A549 (cell line): ENCODE data around the gene NDUFS3. TPM values are rescaled to one million over a fixed set of nuclear protein-coding genes. Genes with fewer than 3 reads are reported as not detected.
A peak's percentile ranks its signal among the peaks of the same experiment; 100 is the strongest.

Experiments used
- ATAC-seq, 2 experiments: fragments of 200-7000 bp in 1 of 2; fragments of >200 bp in 1 of 2; cut with Nextera tagmentation in 1 of 2; cut with Tn5 transposase in 1 of 2; 3 replicates each; pipeline versions ENCODE4 v1.8.0 to v1.9.1; 2018 to 2020; ENCODE audit warnings: mild to moderate bottlenecking in 1 of 2, moderate library complexity in 1 of 2
- CTCF ChIA-PET: fragments of 300-600 bp; sonication (Branson Sonifier 250); formaldehyde crosslinking; extraction: SDS; loops from one replicate; lab custom pipeline; 2021; ENCODE audit warnings: antibody characterized with exemption, inconsistent platforms; lab: Yijun Ruan, JAX
- POLR2A ChIA-PET: fragments of 350-600 bp; formaldehyde crosslinking; extraction: SDS; loops from one replicate; lab custom pipeline; 2021; ENCODE audit warnings: antibody characterized with exemption, inconsistent platforms; lab: Yijun Ruan, JAX
- DNase-seq, 2 experiments: peaks; one replicate each; pipeline versions ENCODE4 v3.0.0 to v3.0.0-alpha.2; 2011 to 2016; ENCODE audit warnings: low read depth in 1 of 2, low spot score in 1 of 2
- FAIRE-seq: peaks from 2 replicates; lab custom pipeline; 2011; peaks lifted over from hg19 to GRCh38; lab: Jason Lieb, UNC
- H3K27ac ChIP-seq, 2 experiments: fragments of >200 bp; sonication (Bioruptor Twin); formaldehyde crosslinking; 3 replicates each; pipeline ENCODE4 v1.5.1; 2016 to 2017
- H3K4me1 ChIP-seq: fragments of >200 bp; sonication (Bioruptor Twin); formaldehyde crosslinking; 3 replicates; pipeline ENCODE4 v1.6.1; 2016
- H3K4me2 ChIP-seq: fragments of >200 bp; sonication (Bioruptor Twin); formaldehyde crosslinking; 3 replicates; pipeline ENCODE4 v1.6.1; 2016
- H3K4me3 ChIP-seq: fragments of >200 bp; sonication (Bioruptor Twin); formaldehyde crosslinking; 3 replicates; pipeline ENCODE4 v1.5.1; 2016
- H3K9me3 ChIP-seq: fragments of >200 bp; sonication (Bioruptor Twin); formaldehyde crosslinking; 3 replicates; pipeline ENCODE4 v1.6.1; 2016
- BCL3 ChIP-seq: fragments of >200 bp; sonication (Bioruptor Twin); formaldehyde crosslinking; IDR thresholded peaks from 3 replicates; pipeline ENCODE4 v1.6.1; 2016
- CBX2 ChIP-seq: fragments of 200-600 bp; sonication (generic); IDR thresholded peaks from 2 replicates; pipeline ENCODE4 v1.6.1; 2016; ENCODE audit warnings: low read depth, mild to moderate bottlenecking, borderline replicate concordance
- CBX8 ChIP-seq: fragments of 200-600 bp; sonication (generic); IDR thresholded peaks from 2 replicates; pipeline ENCODE4 v1.6.1; 2016
- E2F6 ChIP-seq: IDR thresholded peaks from 2 replicates; pipeline ENCODE4 v1.6.1; 2012; ENCODE audit warnings: low read depth, borderline replicate concordance
- EHF ChIP-seq: fragments of 250-450 bp; sonication (Bioruptor Pico); IDR thresholded peaks from 2 replicates; pipeline ENCODE4 v1.5.0; 2020; ENCODE audit warnings: mild to moderate bottlenecking
- GATA3 ChIP-seq: IDR thresholded peaks from 2 replicates; pipeline ENCODE4 v1.6.1; 2012; ENCODE audit warnings: borderline replicate concordance
- HOXB5 ChIP-seq: fragments of 250-450 bp; sonication (Bioruptor Pico); IDR thresholded peaks from 2 replicates; pipeline ENCODE4 v1.5.0; 2020; ENCODE audit warnings: mild to moderate bottlenecking, moderate library complexity
- JUNB ChIP-seq: fragments of >200 bp; sonication (Bioruptor Twin); formaldehyde crosslinking; IDR thresholded peaks from 2 replicates; pipeline ENCODE4 v1.6.1; 2016
- KDM1A ChIP-seq: fragments of 200-600 bp; sonication (generic); IDR thresholded peaks from 2 replicates; pipeline ENCODE4 v1.6.1; 2016; ENCODE audit warnings: low read depth, mild to moderate bottlenecking
- MAFK ChIP-seq: fragments of 450-650 bp; IDR thresholded peaks from 2 replicates; pipeline ENCODE4 v1.6.1; 2014; ENCODE audit not compliant: partially characterized antibody
- MAZ ChIP-seq: fragments of 150-350 bp; IDR thresholded peaks from 2 replicates; pipeline ENCODE4 v1.6.1; 2014; ENCODE audit warnings: antibody characterized with exemption, low read depth, low read length, borderline replicate concordance
- NPAS2 ChIP-seq: fragments of 250-450 bp; sonication (Bioruptor Pico); IDR thresholded peaks from 2 replicates; pipeline ENCODE4 v1.8.0; 2022; ENCODE audit warnings: mild to moderate bottlenecking, moderate library complexity, borderline replicate concordance
- RAD21 ChIP-seq, 2 experiments: fragments of >200 bp in 1 of 2; sonication (Bioruptor Twin) in 1 of 2; formaldehyde crosslinking in 1 of 2; IDR thresholded peaks in 1 of 2; conservative IDR thresholded peaks in 1 of 2; 2 replicates in 1 of 2; 3 replicates in 1 of 2; pipeline ENCODE4 v1.6.1; 2012 to 2018; ENCODE audit warnings: inconsistent platforms in 1 of 2
- SREBF2 ChIP-seq: fragments of 450-650 bp; IDR thresholded peaks from 2 replicates; pipeline ENCODE4 v1.6.1; 2014; ENCODE audit warnings: mild to moderate bottlenecking, moderate library complexity
- WGBS: methylation state at CpG from one replicate; pipeline ENCODE4 v1.1.6; 2017; ENCODE audit errors: missing lambda C conversion rate; 5-methylcytosine and 5-hydroxymethylcytosine counted together
- polyA plus RNA-seq, 4 experiments: library from polyadenylated mRNA; depleted of rRNA in 3 of 4; stranded (reverse); fragments of >200 nt; fragmentation: RNase III in 1 of 4; extraction: RNeasy Plus Mini Kit Qiagen cat#74134 plus additional on column Dnase treatment in 1 of 4; gene quantifications; 2 replicates in 3 of 4; 3 replicates in 1 of 4; pipeline ENCODE4 v1.2.3, GENCODE V29; 2011 to 2017
- TF ChIP-seq, protein P1 (sequence below): fragments of 250-450 bp; sonication (Bioruptor Pico); IDR thresholded peaks from 2 replicates; pipeline ENCODE4 v1.5.0; 2020; ENCODE audit warnings: low read depth, mild to moderate bottlenecking, moderate library complexity
- TF ChIP-seq, protein P2 (sequence below): fragments of >200 bp; sonication (Bioruptor Twin); formaldehyde crosslinking; IDR thresholded peaks from 3 replicates; pipeline ENCODE4 v1.5.1; 2016
- TF ChIP-seq, protein P3 (sequence below): IDR thresholded peaks from 2 replicates; pipeline ENCODE4 v1.6.1; 2012
- TF ChIP-seq, protein P4 (sequence below): IDR thresholded peaks from 2 replicates; pipeline ENCODE4 v1.6.1; 2012

Gene NDUFS3
- polyA plus RNA-seq, 2 of the 4 experiments (the other 2 are of a cell fraction), result 142 to 156 TPM

DNA sequence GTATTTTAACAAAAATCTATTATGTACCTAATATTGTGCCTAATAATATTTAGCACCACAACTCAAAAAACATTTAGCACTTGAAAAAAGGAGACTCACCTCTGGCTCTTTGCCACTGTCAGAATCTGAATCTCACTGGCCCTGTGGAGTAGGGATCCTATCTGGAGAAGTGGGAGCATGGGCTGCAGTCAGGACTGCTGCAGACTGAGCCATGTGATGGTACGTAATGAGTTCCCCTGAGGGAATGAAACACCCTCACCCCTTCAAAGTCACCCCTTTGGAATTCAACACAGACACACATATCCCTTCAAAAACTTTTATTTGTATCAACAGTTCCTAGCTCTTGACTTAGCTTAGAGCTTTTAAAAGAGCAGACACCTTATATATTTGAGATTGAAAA is 7.0 kb upstream of the NDUFS3 start:
- FAIRE-seq, result no peak
- H3K27ac ChIP-seq, result no peak overlapping the region

GRCh38 chr11:47572715-47573255 is 6.1 kb upstream of the NDUFS3 start:
- Histone ChIP-seq H3K4me2 (no peak overlapping the region), H3K4me1 (peaks cover 8% of the 10 kb centered on the region), H3K9me3 (no peaks in the 10 kb centered on the region), H3K4me3 (no peak overlapping the region), H3K27ac (no peak overlapping the region)
- 81% methylated on average over 6 of the region's 8 CpGs for WGBS
- ChIA-PET POLR2A (no interaction called here), CTCF (interaction anchor here (0.7 to 1.7 kb wide), 3 partner anchors 8 to 19 kb away, joined by 4 to 6 read pairs (median 4); partner anchors contain the start of gene PTPMT1)
- ATAC-seq (no peak; a peak in 1 of 6 replicates), FAIRE-seq (no peak), DNase-seq (no peak)
- TF ChIP-seq MAZ, result no peak
- TF ChIP-seq MAFK, result no peak
- no peak for TF ChIP-seq E2F6
- TF ChIP-seq, protein P1, sequence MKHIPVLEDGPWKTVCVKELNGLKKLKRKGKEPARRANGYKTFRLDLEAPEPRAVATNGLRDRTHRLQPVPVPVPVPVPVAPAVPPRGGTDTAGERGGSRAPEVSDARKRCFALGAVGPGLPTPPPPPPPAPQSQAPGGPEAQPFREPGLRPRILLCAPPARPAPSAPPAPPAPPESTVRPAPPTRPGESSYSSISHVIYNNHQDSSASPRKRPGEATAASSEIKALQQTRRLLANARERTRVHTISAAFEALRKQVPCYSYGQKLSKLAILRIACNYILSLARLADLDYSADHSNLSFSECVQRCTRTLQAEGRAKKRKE, result no peak
- TF ChIP-seq JUNB, result no peak
- TF ChIP-seq RAD21 (conservative IDR thresholded peaks at IDR 0.05 in 1 of 2, IDR thresholded peaks at IDR 0.05 in 1 of 2), result no peak
- no peak for TF ChIP-seq CBX2
- TF ChIP-seq, protein P2, sequence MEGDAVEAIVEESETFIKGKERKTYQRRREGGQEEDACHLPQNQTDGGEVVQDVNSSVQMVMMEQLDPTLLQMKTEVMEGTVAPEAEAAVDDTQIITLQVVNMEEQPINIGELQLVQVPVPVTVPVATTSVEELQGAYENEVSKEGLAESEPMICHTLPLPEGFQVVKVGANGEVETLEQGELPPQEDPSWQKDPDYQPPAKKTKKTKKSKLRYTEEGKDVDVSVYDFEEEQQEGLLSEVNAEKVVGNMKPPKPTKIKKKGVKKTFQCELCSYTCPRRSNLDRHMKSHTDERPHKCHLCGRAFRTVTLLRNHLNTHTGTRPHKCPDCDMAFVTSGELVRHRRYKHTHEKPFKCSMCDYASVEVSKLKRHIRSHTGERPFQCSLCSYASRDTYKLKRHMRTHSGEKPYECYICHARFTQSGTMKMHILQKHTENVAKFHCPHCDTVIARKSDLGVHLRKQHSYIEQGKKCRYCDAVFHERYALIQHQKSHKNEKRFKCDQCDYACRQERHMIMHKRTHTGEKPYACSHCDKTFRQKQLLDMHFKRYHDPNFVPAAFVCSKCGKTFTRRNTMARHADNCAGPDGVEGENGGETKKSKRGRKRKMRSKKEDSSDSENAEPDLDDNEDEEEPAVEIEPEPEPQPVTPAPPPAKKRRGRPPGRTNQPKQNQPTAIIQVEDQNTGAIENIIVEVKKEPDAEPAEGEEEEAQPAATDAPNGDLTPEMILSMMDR, result no peak
- TF ChIP-seq, protein P3, sequence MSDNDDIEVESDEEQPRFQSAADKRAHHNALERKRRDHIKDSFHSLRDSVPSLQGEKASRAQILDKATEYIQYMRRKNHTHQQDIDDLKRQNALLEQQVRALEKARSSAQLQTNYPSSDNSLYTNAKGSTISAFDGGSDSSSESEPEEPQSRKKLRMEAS, result no peak
- no peak for TF ChIP-seq HOXB5
- TF ChIP-seq BCL3, result no peak
- TF ChIP-seq NPAS2 (CRISPR knock-in tag), result no peak
- no peak for TF ChIP-seq GATA3
- TF ChIP-seq EHF (CRISPR knock-in tag), result no peak
- TF ChIP-seq SREBF2, result no peak
- TF ChIP-seq, protein P4, sequence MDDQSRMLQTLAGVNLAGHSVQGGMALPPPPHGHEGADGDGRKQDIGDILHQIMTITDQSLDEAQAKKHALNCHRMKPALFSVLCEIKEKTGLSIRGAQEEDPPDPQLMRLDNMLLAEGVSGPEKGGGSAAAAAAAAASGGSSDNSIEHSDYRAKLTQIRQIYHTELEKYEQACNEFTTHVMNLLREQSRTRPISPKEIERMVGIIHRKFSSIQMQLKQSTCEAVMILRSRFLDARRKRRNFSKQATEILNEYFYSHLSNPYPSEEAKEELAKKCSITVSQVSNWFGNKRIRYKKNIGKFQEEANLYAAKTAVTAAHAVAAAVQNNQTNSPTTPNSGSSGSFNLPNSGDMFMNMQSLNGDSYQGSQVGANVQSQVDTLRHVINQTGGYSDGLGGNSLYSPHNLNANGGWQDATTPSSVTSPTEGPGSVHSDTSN, result no peak
- TF ChIP-seq CBX8, result no peak
- TF ChIP-seq KDM1A, result no peak

More for the DNA sequence above, 7.0 kb upstream of the NDUFS3 start:
- Histone ChIP-seq H3K9me3 (no peaks in the 10 kb centered on the region), H3K4me3 (no peak overlapping the region), H3K4me1 (peaks cover 2% of the 10 kb centered on the region; the same call in 1 of the 3 replicates), H3K4me2 (no peak overlapping the region)
- WGBS, result 84% methylated on average over 1 of the region's 1 CpG
- ChIA-PET POLR2A (no interaction called here), CTCF (interaction anchor here (1.1 kb wide), 1 partner anchor 28 kb away, joined by 3 read pairs; no protein-coding TSS in a partner anchor)
- DNase-seq (no peak), ATAC-seq (peak in 1 of 2 experiments; percentile 52; a peak in 1 of 6 replicates)
- no peak for TF ChIP-seq CBX2
